GM18498 (cell line): Measurements from ENCODE around the gene SELENOO.

ENCODE experiments used
- ATAC-seq: cut with Tn5 transposase; IDR thresholded peaks from one replicate; pipeline ENCODE4 v1.9.1; 2021; ENCODE audit warnings: mild to moderate bottlenecking, moderate library complexity; ENCODE audit not compliant: unreplicated experiment

Gene SELENOO

DNA sequence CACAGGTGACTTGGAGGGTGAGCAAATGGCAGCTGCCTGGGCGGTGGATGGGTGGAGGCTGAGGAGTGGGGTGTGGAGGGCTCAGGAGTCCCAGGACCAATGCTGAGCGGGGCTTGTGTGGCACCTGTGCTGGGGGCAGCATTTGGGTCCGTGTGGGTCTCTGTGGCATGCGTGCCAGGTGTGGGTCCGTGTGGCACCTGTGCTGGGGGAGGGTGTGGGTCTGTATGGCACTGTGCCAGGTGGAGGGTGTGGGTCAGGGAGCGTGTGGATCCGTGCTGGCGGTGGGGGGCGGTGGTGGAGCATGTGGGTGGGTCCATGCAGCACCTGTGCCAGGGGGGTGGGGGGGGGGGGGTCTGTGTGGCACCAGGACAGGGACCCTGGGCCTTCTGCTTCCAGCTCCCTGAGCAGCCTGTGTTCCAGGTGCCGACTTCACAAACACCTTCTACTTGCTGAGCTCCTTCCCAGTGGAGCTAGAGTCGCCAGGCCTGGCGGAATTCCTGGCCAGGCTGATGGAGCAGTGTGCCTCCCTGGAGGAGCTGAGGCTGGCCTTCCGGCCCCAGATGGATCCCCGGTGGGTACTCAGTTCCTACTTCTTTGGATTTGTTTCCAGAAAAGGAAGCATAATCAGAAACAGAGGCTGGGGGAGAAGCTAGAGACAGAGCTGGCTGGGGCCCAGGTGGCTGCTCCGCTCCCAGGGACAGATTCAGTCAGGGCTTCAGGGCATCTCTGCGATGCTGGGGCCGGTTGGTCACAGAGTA lies 14.7 kb downstream of the SELENOO start:
- no peak for ATAC-seq

DNA sequence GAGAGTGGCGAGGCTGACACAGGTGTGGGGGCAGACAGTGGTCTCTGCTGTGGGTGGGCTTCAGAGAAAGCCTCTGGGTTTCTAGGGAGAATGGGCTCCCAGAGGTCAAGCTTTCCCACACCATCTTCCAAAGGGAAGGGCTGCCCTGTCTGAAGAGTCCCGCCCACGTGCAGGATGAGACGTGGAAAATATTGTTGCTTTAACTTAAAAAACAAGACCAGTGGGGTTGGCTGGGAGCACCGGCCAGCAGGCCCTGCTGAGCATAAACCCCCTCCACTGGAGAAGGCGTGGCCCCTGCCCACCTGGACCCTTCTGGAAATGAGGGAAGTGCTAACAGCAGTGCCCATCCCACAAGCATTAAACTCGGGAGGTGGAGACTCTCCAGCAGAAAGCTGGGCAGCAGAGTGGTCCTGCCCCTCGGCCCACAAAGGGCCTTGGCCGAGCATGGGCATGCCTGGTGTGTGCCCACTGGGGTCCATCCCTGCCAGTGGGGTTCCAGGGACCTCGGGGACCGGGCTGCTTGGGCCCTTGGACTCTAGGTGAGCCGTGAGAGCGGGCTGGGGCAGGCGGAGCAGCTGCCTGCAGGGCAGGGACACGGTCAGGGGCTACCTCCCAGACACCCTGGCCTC lies 15.4 kb downstream of the SELENOO start:
- no peak for ATAC-seq

DNA sequence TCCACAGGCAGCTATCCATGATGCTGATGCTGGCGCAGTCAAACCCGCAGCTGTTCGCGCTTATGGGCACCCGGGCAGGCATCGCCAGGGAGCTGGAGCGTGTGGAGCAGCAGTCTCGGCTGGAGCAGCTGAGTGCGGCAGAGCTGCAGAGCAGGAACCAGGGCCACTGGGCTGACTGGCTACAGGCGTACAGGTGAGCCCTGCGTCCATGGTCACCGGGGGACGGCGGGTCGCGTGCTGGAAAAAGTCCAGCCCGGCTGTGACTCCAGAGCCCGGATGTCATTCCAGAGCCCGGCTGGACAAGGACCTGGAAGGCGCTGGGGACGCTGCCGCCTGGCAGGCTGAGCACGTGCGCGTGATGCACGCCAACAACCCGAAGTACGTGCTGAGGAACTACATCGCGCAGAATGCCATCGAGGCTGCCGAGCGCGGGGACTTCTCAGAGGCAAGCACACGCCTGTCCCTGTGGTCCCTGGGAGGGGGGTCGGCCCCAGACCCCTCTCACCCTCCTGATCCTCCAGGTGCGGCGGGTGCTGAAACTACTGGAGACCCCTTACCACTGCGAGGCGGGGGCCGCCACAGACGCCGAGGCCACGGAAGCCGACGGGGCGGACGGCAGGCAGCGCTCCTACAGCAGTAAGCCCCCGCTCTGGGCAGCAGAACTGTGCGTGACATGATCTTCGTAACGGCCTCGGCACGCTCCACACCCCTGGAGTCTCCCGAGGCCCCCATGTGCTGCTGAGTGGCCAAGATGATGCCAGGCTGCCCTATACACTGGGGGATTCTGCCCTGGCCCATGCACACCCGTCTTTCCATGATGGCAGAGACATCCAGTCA lies 16.1 kb downstream of the SELENOO start:
- no peak for ATAC-seq

DNA sequence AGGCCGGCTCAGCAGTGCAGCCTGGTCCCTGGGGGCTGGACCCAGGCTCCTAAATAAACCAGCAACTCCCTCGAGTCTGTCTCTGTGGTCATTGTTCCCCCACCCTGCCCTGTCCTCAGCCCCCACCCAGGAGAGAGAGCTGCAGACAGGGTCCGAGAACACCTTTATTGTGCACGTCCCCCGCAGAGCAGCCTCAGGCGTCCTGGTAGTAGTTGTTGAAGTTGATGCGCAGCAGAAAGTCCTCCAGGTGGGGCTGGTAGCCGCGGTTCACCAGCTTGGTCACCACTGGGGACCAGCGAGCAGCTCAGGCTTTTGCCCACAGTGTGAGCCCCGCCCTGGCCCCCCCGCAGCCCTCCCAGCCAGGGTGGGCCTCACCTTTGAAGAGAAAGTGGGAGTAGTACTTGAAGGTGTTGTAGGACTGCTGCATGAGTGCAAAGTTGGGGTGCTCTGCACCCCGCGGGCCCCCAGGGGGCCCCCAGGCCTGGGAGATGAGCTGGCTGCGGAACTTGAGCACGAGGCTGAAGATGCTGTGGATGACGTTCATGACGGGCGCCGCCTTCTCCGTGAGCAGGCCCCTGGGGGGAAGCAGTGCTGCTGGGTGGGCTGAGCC lies 16.8 kb downstream of the SELENOO start:
- ATAC-seq, result no peak

DNA sequence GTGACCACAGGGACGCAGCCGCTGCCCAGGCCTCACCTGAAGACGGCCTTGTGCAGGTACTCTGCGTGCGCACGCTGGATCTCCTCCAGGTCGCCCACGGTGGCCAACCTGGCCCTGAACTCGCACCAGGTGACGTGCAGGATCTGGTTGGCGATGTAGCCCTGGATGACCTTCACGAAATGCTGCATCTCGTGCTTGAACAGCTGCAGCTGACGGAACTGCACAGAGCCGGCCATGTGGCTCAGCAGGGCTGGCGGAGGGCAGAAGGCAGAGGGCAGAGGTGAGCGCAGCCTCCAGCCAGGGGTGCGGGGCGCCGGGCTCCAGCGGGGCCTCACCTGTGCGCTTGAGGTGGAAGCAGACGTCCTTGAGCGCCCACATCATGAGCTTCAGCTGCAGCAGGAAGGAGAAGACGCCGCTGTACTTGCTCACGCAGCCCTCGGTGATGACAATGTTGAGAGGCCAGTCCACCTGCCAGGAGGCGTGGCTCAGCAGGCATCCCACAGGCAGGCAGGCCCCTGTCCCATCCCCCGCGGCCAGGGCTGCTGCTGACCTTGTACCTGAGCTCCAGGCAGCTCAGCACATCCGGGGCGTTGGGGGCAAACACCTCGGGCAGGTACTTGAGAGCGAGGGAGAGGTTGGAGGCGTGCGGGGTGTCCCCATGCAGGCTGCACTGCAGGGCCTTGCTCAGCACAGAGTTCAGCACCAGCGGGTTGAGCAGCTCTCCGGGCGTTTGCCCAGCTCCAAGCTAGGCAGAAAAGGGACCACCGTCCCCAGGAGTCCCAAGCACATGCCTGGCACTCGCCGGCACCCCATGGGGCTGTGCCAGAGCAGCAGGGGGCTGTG lies 17.6 kb downstream of the SELENOO start:
- no peak for ATAC-seq

DNA sequence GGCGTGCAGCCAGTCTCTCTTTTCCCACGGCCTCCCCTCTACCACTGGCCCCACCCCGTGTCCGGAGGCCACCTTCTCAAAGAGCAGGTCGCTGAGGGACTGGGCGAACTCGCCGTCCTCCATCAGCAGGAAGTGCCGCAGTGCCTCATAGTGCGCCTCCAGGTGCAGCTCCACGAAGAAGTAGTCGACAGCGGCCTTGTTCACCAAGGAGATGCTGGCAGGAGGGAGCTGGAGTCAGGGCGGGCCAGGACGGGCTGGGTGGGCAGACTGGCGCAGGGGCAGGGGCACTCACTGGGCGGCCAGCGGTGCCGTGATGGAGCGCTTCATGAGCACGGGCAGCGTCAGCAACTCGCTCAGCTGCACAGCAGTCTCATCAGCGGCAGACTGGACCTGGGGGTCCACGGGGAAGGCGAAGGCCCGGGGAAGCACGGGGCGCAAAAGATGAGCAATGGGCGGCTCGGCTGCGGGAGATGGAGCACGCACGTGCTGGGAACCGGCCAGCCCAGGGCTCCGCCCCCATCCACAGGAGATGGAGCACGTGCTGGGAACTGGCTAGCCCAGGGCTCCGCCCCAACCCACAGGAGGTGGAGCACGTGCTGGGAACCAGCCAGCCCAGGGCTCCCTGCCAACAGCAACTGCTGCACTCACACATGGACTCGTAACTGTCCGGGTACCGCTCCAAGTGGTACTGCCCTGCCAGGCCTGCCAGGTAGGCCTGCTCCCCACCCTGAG lies 18.4 kb downstream of the SELENOO start:
- ATAC-seq, result no peak

DNA sequence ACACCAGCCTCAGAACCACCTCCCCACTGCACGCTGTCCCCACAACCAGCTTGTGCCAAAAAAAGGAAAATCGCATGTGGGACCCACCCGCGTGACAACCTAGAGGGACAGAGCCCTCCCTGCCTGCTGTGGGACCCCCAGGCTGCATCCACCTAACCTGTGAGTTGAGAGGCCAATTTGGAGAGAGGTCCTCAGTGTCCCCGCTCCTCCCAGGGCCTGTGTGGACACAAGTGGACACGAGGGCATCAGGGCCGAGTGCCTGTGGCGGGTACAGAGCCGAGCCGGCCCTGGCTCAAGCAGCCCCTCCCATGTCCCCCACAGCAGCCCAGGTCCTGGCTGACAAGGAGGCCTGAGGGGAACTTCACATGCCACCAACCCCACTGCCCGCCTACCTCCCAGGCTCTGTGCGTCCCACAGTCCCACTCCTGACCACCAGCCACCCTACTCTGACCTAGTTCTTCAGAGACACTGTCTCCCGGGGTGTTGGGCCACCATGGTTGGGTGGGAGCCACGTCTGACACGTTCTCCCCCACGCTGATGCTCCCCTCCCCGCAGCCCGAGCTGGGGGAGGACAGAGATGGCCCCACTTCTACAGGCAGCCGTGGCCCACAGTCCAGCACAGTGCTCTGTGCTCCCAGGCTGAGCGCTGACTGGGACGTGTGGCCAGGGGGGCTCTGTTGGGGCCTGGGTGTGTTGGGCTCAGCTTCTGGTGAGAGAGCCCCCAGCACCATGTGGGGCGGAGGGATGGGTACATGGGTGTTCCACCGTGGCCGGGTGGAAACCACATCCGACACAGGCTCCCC lies 19.2 kb downstream of the SELENOO start:
- no peak for ATAC-seq

DNA sequence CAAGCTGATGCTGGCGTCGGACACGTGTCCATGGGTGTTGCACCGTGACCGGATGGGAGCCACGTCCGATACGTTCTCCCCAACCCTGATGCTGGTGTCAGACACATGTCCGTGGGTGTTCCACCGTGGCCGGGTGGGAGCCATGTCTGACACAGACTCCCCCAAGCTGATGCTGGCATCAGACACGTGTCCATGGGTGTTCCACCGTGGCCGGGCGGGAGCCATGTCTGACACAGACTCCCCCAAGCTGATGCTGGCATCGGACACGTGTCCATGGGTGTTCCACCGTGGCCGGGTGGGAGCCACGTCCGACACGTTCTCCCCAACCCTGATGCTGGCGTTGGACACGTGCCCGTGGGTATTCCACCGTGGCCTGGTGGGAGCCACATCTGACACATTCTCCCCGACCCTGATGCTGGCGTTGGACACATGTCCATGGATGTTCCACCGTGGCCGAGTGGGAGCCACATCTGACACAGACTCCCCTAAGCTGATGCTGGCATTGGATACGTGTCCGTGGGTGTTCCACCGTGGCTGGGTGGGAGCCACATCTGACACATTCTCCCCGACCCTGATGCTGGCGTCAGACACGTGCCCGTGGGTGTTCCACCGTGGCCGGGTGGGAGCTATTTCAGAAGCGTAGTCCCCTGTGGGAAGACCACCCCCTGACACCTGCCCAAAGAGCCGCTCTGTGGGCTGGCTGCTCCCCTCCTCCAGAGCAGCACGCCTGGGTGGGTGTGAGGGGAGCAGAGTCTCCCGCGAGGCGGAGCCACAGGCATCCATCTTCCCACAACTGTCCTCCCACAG lies 20.0 kb downstream of the SELENOO start:
- ATAC-seq, result no peak

DNA sequence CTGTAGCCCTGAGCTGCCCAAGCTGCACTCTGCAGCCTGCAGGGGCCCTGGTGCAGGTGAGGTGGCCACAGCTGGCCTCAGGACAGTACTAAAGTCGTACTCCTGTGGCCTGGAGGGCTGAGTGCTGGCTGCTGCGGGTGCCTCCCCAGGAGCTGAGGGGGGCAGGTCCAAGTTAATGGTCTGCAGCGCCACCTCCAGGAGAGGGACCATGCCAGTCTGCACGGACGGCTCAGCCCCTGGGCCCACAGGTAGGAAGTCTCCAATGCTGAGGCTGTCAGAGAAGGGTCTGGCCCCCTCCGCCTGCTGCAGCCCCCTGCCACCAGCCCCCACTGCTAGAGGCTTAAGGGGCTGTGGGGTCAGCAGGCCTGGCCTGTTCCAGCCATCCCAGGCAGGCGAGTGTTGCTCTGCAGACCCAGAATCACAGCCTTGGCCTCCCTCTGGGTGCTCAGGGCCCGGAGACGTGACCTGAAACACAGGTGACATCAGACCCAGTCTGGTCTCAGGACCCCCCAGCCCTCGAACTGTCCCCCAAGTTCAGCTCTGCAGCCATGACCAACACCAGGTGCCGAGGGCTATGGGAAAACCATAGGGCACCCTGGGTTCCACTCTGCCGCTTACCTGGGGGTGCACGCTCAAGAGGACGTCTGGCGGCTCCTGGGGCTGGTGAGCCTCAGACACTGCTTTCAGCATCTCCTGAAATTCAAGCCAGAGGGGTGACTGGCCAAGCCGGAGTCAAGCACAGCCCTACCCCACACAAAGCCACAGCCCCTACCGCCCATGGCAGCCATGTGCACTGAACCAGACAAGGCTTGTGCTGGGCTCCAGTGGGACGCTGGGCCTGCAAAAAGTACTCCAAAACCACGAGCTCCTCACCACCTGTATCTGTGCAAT lies 20.8 kb downstream of the SELENOO start:
- no peak for ATAC-seq

DNA sequence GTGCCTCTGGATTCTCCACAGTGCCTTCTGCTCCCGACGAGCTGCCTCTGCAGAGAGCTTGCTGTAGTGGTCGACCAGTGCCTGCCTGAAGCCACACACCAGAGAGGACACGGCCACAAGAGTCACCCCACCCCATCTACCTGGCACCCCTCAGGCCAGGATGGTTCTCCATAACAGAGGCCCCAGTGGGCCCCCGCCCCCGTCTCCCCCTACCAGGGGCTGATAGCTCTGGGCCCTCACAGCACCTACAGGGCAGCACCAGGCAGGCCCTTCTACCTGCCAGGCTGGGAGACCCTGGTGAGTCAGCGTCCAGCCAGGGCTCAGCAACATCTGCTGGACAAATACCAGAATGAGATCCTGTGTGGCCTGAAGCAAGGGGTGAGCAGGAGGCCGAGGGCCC lies 21.7 kb downstream of the SELENOO start:
- ATAC-seq, result no peak

DNA sequence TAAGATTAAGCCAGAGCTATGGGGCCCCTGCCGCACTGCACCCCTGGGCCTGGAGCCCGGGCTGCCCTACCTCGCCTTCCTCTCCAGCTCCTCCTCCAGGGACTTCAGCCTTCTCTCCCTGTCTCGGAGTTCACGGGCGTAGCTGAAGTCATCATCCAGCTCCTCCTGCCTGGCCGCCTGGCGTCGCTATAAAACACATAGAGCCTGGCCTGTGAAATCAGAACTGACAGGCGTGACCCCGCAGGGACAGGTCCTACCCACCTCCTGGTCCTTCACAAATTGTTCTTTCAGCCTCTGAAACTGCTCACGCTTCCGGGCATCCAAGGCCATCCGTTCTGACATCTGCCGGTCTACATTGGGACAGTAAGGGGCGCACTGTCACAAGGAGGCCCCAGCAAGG lies 23.3 kb downstream of the SELENOO start:
- no peak for ATAC-seq

DNA sequence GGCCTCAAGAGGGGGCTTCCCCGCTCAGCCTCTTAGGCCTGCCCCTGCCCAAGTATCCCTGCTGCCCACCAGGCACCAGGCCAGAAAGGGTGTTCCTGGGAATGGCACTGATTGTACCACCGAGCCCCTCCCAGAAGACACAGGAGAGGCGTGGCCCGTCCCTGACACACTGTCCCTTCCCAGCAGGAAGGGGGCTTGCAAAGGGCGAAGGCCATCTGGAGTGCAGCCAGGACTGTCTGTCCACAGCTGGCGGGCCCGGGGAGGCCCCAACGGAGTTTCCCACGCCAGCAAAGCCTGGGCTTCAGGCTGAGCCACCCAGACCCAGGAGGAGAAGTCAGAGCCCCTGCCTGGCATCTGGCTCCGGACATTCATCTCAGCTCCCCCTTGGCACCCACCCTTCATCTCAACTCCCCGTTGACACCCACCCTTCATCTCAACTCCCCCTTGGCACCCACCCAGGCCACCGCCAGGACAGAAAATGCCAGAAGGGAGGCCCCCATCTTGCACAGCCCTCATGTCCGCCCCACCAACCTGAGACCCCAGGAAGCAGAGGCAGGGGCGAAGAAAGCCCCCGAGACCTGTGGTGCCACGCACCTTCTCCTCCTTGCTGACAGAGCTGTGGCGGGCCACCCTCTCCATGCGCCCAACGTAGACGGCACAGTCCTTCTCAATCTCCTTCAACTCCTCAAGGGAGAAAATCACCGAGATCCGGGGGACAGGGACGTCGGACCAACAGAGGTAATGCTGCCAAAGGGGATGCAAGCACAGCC lies 24.6 kb downstream of the SELENOO start:
- no peak for ATAC-seq

DNA sequence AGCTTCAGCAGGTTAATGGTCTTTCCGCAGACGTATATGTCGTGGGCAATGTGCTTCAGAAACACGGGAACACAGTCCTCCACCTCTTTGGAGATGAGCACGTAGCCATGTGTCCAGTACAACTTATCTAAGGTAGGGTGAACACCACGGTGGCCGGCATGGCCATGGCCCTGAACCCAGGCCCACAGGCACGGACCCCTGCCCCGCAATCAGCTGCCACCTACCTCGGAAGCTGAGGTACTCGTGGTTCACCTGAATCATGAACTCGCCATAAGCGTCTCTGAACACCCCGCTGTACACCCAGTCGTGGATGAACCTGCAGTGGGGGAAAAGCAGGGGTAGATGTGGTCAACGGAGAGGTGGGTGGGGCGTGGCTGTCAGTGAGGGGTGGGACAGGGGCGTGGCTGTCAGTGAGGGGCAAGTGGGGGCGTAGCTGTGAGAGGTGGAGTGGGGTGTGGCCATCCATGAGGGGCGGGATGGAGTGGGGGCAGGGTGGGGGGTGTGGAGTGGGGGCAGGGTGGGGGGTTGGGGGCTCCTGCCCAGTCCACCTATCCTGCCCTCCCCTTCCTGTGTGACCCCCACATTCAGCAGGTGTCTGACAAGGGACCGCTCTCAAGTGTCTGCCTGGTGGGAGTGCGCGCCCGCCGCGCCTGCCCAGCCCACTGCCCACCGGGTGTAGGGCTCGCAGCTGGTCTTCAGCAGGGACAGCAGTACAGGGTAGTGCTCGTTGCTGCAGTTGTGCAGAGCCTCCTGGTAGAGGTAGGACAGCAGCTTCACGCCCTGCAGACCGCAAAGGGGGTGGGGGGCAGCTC lies 25.5 kb downstream of the SELENOO start:
- ATAC-seq, result no peak

DNA sequence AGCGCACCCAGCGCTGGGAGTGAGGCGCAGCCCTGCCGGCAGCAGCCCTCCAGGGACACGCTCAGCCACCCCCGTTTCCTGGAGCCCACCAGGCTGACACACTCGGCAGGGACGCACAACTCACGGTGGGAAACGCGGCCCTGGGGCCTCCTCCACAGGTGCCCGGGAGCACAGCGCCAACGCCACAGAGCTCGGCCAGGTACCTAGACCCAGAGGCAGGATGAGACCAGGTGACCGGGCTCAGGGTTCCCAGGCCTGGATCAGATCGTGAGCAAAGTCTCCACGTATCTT lies 26.0 kb downstream of the SELENOO start:
- no peak for ATAC-seq

DNA sequence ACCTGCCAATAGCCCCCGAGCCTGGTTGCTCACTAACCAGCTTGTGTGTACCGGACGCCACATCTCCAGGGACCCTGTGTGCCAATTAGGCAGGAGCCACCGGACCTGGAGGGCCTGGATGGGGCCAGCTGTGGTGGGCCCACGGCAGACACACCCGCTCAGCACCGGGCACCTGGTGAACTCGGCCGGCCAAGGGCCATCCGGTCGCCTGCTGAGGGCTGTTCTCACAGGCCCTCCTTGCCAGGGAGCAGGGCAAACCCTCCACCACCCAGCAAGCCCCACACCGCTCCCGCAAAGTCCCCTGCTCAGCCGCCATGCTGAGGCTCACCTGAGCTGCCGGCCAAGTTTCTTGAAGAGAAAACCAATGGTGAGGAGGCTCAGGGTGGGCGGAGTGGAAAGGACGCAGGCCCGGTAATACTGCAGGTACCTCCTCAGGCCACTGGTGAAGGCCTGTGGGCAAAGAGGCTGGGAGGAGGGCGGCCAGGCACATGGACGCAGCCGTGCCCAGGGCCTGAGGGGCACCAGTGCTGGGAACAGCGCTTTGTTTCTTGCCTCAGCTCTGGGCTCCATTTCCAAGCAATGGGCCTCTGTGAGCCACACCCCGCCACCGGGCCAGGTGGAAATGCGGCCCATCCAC lies 26.9 kb downstream of the SELENOO start:
- ATAC-seq, result no peak
